IMR-90 (cell line): Measurements from ENCODE around the gene TST. TPM values are rescaled to one million over a fixed set of nuclear protein-coding genes. Genes with fewer than 3 reads are reported as not detected.

Experiments
- ATAC-seq: fragments of 200-7000 bp; cut with Tn5 transposase; 2 replicates; pipeline ENCODE4 v1.9.1; 2020; ENCODE audit warnings: low read depth, mild to moderate bottlenecking, moderate library complexity
- BruUV-seq: library from RNA; stranded (reverse); fragments of 400-500 nt; replicated peaks from 2 replicates; lab custom pipeline; 2021; lab: Mats Ljungman, UMichigan
- CTCF ChIA-PET: fragments of 300-600 bp; formaldehyde crosslinking; extraction: SDS; loops from one replicate; lab custom pipeline; 2021; ENCODE audit warnings: antibody characterized with exemption; lab: Yijun Ruan, JAX
- POLR2A ChIA-PET: fragments of 300-600 bp; sonication (Branson Sonifier 250); formaldehyde crosslinking; loops from one replicate; lab custom pipeline; 2022; ENCODE audit warnings: antibody characterized with exemption; ENCODE audit not compliant: unreplicated experiment; lab: Charles Lee
- DNase-seq: peaks from one replicate; pipeline ENCODE4 v3.0.0; 2013
- H2AFZ ChIP-seq: replicated peaks from 2 replicates; pipeline ENCODE3; 2013; ENCODE audit warnings: low read length, mild to moderate bottlenecking; ENCODE audit not compliant: poor library complexity
- H2AK5ac ChIP-seq: 2 replicates; pipeline ENCODE4 v1.6.1; 2013; ENCODE audit warnings: low read depth, low read length, inconsistent platforms
- H2AK9ac ChIP-seq: replicated peaks from 2 replicates; pipeline ENCODE3; 2013; ENCODE audit warnings: mild to moderate bottlenecking, low read depth, low read length, moderate library complexity; ENCODE audit not compliant: poor library complexity
- H2BK120ac ChIP-seq: 2 replicates; pipeline ENCODE4 v1.6.1; 2013; ENCODE audit warnings: low read depth, low read length, inconsistent platforms
- H2BK15ac ChIP-seq: 3 replicates; pipeline ENCODE4 v1.6.1; 2013; ENCODE audit warnings: low read depth, low read length, inconsistent platforms
- H2BK20ac ChIP-seq: 2 replicates; pipeline ENCODE4 v1.6.1; 2013; ENCODE audit warnings: low read depth, mild to moderate bottlenecking, inconsistent platforms, low read length, moderate library complexity
- H2BK5ac ChIP-seq: 2 replicates; pipeline ENCODE4 v1.6.1; 2013; ENCODE audit warnings: mild to moderate bottlenecking, low read depth, low read length, inconsistent platforms; ENCODE audit not compliant: poor library complexity, severe bottlenecking
- H3K14ac ChIP-seq: replicated peaks from 2 replicates; pipeline ENCODE4 v1.6.1; 2013; ENCODE audit warnings: low read depth, low read length, inconsistent platforms
- H3K18ac ChIP-seq: 2 replicates; pipeline ENCODE4 v1.6.1; 2013; ENCODE audit warnings: low read depth, low read length, control low read depth
- H3K23ac ChIP-seq: 2 replicates; pipeline ENCODE4 v1.6.1; 2013; ENCODE audit warnings: low read depth, low read length, inconsistent platforms
- H3K27ac ChIP-seq: 2 replicates; pipeline ENCODE4 v1.5.1; 2013; ENCODE audit warnings: mild to moderate bottlenecking, control low read depth, low read length; ENCODE audit not compliant: insufficient read depth
- H3K27me3 ChIP-seq: 2 replicates; pipeline ENCODE4 v1.6.1; 2013; ENCODE audit warnings: low read length; ENCODE audit not compliant: control insufficient read depth, insufficient read depth
- H3K36me3 ChIP-seq: 2 replicates; pipeline ENCODE4 v1.6.1; 2013; ENCODE audit warnings: low read length, mixed read lengths; ENCODE audit not compliant: control insufficient read depth, insufficient read depth
- H3K4ac ChIP-seq: 2 replicates; pipeline ENCODE4 v1.6.1; 2013; ENCODE audit warnings: low read depth, low read length, inconsistent platforms
- H3K4me1 ChIP-seq: 2 replicates; pipeline ENCODE4 v1.6.1; 2013; ENCODE audit warnings: low read length, mixed read lengths; ENCODE audit not compliant: control insufficient read depth, insufficient read depth
- H3K4me2 ChIP-seq: 2 replicates; pipeline ENCODE4 v1.6.1; 2013; ENCODE audit warnings: low read depth, mild to moderate bottlenecking, control low read depth, low read length, moderate library complexity
- H3K4me3 ChIP-seq: 2 replicates; pipeline ENCODE4 v1.5.1; 2013; ENCODE audit warnings: low read depth, mild to moderate bottlenecking, control low read depth, low read length, moderate library complexity; ENCODE audit not compliant: insufficient read depth
- H3K56ac ChIP-seq: 2 replicates; pipeline ENCODE4 v1.6.1; 2013; ENCODE audit warnings: low read length, inconsistent platforms; ENCODE audit not compliant: insufficient read depth; ENCODE audit errors: extremely low read depth
- H3K79me1 ChIP-seq, 2 experiments: 2 replicates each; pipeline ENCODE4 v1.6.1; 2013; ENCODE audit warnings: low read length in 2 of 2, inconsistent platforms in 1 of 2, low read depth in 1 of 2
- H3K9ac ChIP-seq: 2 replicates; pipeline ENCODE4 v1.6.1; 2013; ENCODE audit warnings: low read depth, low read length, control low read depth
- H3K9me1 ChIP-seq: 2 replicates; pipeline ENCODE4 v1.6.1; 2013; ENCODE audit warnings: low read length, inconsistent platforms; ENCODE audit not compliant: insufficient read depth
- H3K9me3 ChIP-seq: 2 replicates; pipeline ENCODE4 v1.6.1; 2013; ENCODE audit warnings: low read length; ENCODE audit not compliant: control insufficient read depth, insufficient read depth
- H4K20me1 ChIP-seq: 2 replicates; pipeline ENCODE4 v1.6.1; 2013; ENCODE audit warnings: low read length, inconsistent platforms; ENCODE audit not compliant: insufficient read depth
- H4K5ac ChIP-seq: 2 replicates; pipeline ENCODE4 v1.6.1; 2013; ENCODE audit warnings: mild to moderate bottlenecking, low read depth, low read length, control low read depth
- H4K8ac ChIP-seq, 2 experiments: 2 replicates each; pipeline ENCODE4 v1.6.1; 2013; ENCODE audit warnings: low read depth in 2 of 2, low read length in 2 of 2, control low read depth in 1 of 2, inconsistent platforms in 1 of 2
- H4K91ac ChIP-seq: 2 replicates; pipeline ENCODE4 v1.6.1; 2013; ENCODE audit warnings: low read depth, low read length, inconsistent platforms; ENCODE audit not compliant: insufficient read depth
- POLR2A ChIP-seq: IDR thresholded peaks from 2 replicates; pipeline ENCODE4 v1.6.1; 2012; ENCODE audit warnings: mild to moderate bottlenecking, low read depth, low read length
- WGBS, 2 experiments: methylation state at CpG; one replicate each; pipeline versions ENCODE4 v1.1.5 to v1.1.7; 2013; ENCODE audit warnings: missing lambda C conversion rate in 2 of 2; ENCODE audit not compliant: insufficient read length in 1 of 2; ENCODE audit errors: extremely low coverage in 2 of 2; 5-methylcytosine and 5-hydroxymethylcytosine counted together
- dilution Hi-C: fragments of 300-500 bp; cut with HindIII; formaldehyde crosslinking; loops from one replicate; pipeline ENCODE4 v1.14.3; 2018; ENCODE audit warnings: low sequenced_read_pairs; ENCODE audit not compliant: unreplicated experiment
- in situ Hi-C: fragments of 300-500 bp; cut with MboI; formaldehyde crosslinking; loops from 3 replicates; pipeline ENCODE4 v1.14.3; 2019; ENCODE audit warnings: low sequenced_read_pairs, inconsistent platforms, mixed read lengths
- intact Hi-C: fragments of 100-400 bp; cut with micrococcal nuclease; formaldehyde crosslinking; loops from 2 replicates; pipeline ENCODE4 v1.10.0; 2022
- polyA plus RNA-seq, 3 experiments: library from polyadenylated mRNA; depleted of rRNA; stranded (reverse); fragments of >200 nt; gene quantifications; 2 replicates each; pipeline ENCODE4 v1.2.3, GENCODE V29; 2012; ENCODE audit warnings: low replicate concordance in 1 of 3
- total RNA-seq: library from RNA; depleted of rRNA; stranded (reverse); fragments of >200 nt; gene quantifications from 2 replicates; pipeline ENCODE4 v1.2.3, GENCODE V29; 2012

Gene TST
- total and polyA plus RNA-seq, 2 of the 4 experiments (the other 2 are of a cell fraction): 31.7 to 37.7 TPM

DNA sequence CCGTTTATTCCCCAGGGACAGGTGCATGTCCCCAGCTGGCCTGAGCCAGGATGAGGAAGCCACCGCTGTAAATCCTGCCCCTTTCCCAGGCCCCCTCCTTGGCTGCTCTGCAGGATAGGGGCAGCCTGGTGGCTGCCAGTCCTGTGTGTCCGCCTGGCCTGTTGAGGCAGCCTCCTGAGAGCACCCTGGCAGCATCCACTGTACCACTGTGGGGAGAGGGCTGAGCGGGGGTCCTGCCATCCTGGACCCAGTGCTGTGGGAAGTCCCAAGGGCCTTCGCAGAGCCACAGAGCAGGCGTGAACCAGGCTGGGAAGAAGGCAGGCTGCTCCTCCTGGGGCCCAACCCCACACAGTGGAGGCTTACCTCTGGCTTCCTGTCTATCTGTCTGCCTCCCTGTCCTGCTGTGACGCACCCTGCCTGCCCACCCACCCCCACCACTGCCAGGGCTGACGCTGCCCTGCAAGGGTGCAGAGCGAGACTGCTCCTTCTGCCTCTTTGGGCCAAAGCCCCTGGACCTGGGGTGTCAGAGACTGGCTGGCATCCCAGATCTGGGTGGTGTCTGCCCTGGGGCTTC is 40.7 kb upstream of the TST start:
- Histone ChIP-seq H3K14ac (no peak overlapping the region), H2BK15ac (no peak overlapping the region), H3K4ac (no peak overlapping the region), H3K23ac (no peak overlapping the region), H3K9me1 (no peaks in the 10 kb centered on the region), H4K20me1 (no peaks in the 10 kb centered on the region), H2AK9ac (no peak overlapping the region), H2BK20ac (no peak overlapping the region), H4K8ac (no peak overlapping the region), H3K9me3 (no peaks in the 10 kb centered on the region), H2AK5ac (no peak overlapping the region), H3K56ac (no peak overlapping the region), H3K9ac (no peak overlapping the region), H3K4me3 (no peak overlapping the region), H3K4me1 (no peaks in the 10 kb centered on the region), H2BK5ac (no peak overlapping the region), H3K79me1 (no peaks in the 10 kb centered on the region), H4K5ac (no peak overlapping the region), H2AFZ (no peak overlapping the region), H2BK120ac (no peak overlapping the region), H3K4me2 (no peak overlapping the region), H3K27me3 (no peaks in the 10 kb centered on the region), H3K27ac (no peak overlapping the region), H3K18ac (no peak overlapping the region), H3K36me3 (peaks cover 37% of the 10 kb centered on the region), H4K91ac (no peak overlapping the region)
- ChIA-PET CTCF (no interaction called here), POLR2A (no interaction called here)
- intact Hi-C loops (no loop called here), in situ Hi-C loops (no loop called here), dilution Hi-C loops (no loop called here)
- BruUV-seq: no TSS peak
- no peak for TF ChIP-seq POLR2A
- 67% methylated on average over 1 of the region's 9 CpGs; no CpG with 5 or more reads in 1 of the 2 experiments for WGBS, 2 experiments
- DNase-seq (no peak), ATAC-seq (no peak)
